Coronary artery (tissue), 2 donors: ENCODE data around the gene USP22.
A peak's percentile ranks its signal among the peaks of the same experiment; 100 is the strongest.

Experiments
- DNase-seq: peaks from one replicate; pipeline ENCODE4 v3.0.0-alpha.2; 2017; ENCODE audit warnings: low spot score
- H3K27ac ChIP-seq, 2 donors: fragments of 200-600 bp; sonication (generic); one replicate each; pipeline ENCODE4 v1.5.1; 2016 to 2019
- H3K4me3 ChIP-seq: fragments of 200-600 bp; sonication (generic); 2 replicates; pipeline ENCODE4 v1.5.1; 2016; ENCODE audit warnings: mild to moderate bottlenecking, moderate library complexity
- CTCF ChIP-seq: fragments of 200-600 bp; sonication (generic); IDR thresholded peaks from one replicate; pipeline ENCODE4 v1.5.1; 2019; ENCODE audit warnings: antibody characterized with exemption

USP22 gene

DNA sequence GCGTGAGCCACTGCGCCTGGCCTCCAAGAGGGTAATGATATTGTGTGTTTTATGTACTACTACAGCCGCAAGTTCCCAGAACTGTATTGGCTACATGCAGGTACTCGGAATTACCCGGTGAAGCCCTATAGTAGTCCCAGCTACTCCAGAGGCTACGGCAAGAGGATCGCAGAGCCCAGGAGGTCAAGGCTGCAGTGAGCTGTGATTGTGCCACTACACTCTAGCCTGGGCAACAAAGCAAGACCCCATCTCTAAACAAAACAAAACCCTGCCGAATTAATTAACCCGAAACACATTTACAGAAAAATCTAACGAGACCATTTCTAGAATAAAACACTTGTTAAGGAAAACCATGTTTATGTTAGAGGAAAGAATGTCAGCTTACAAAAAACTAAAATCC, 2.2 kb upstream of the USP22 start:
- Histone ChIP-seq H3K27ac (no peak overlapping the region), H3K4me3 (no peak overlapping the region)
- no peak for TF ChIP-seq CTCF
- no peak for DNase-seq

DNA sequence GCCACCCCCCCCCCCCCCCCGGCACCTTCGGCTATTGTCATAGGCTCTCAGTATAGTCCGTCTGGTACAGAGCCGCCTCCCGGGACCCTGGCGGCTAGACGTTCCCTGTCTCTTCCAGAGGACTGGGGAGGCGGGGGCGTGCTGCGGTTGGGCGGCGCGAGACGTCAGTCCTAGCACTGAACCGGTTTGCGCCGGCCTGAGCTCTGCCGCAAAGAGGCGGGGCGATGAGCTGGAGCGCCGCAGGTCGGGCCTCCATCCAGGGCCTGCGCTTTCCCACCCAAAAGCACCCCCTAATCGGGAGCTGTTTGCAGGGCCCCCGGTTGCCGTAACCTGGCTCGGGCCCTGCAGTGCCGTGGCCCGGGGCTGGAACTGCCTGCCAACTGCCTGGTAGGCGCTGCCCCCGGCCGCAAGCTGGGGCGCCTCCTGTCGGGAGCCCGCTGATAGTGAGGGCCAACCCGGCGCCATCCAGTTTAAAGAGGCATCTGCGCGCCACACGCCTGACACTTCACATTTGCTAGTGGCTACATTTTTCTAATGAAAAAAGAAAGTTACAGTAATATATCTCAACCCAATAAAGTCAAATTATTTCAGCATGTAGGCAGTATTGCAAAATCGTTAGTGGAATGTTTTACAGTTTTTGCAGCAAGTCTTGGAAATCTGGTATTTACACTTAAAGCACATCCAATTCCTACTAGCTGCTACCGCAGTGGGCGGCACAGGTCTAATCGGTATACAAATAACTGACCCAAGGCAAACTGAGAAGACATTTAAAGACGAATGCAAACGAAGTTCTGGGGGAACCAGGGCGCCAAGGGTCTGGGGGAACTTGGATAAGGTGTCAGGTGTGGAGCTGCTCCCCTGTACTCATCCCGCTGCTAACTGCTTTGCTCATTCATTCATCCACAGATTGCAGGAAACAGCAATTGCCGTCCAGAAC, 753 bp upstream of the USP22 start:
- peak overlapping the region; percentile 91 to 95 for H3K27ac ChIP-seq

GRCh38 chr17:21041741-21042457, 912 bp downstream of the USP22 start:
- Histone ChIP-seq H3K27ac (peak overlapping the region; percentile 95 to 100), H3K4me3 (peak overlapping the region; percentile 82)
- TF ChIP-seq CTCF, result no peak
- DNase-seq, result peak; percentile 93

More for the DNA sequence above, 753 bp upstream of the USP22 start:
- H3K4me3 ChIP-seq, result peak overlapping the region; percentile 89
- TF ChIP-seq CTCF, result peak; percentile 66
- no peak for DNase-seq

GRCh38 chr17:21039839-21040575, 2.8 kb downstream of the USP22 start:
- no peak for TF ChIP-seq CTCF
- no peak for DNase-seq
- Histone ChIP-seq H3K4me3 (peak overlapping the region; percentile 82), H3K27ac (peak overlapping the region; percentile 95 to 100)

GRCh38 chr17:21037117-21037803, 5.6 kb downstream of the USP22 start:
- Histone ChIP-seq H3K4me3 (peak overlapping the region; percentile 36), H3K27ac (no peak overlapping the region)
- no peak for TF ChIP-seq CTCF
- DNase-seq, result no peak

DNA sequence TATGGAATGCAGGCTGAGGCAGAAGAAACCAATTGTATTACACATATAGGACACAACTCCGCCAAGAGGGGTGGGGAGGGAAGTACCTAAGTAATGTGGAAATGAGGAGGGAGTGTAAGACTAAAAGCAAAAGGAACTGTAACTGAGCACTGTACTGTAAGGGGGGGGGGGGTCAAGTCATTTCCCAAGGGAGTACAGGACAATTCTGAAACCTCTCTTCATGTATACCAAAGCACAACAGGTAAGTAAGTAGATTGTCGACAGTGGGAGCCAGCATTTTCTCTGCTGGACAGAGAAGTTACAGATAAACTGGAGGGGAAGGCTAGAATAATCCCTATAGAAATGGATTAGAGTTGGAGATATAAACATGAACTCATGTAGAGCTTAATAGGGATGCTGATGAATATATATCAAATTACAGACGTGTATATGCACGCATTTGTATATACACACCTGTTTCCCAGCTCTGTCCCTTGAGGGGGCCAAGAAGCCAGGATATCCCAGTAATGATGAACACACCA, 6.4 kb downstream of the USP22 start:
- H3K4me3 ChIP-seq, result peak overlapping the region; percentile 36
- no peak for DNase-seq
- TF ChIP-seq CTCF, result no peak
- H3K27ac ChIP-seq, result peak overlapping the region in 1 of 2 donors; percentile 5
